NCI-H1417 treated with DMSO at 0.1 percent for 48 hours (cell line): ENCODE data around the gene OAS3.
"Not testable (repeated sequence)": the region's sequence is repeated elsewhere in the genome, so short reads cannot be mapped to it uniquely, and the experiment has no call there.

ENCODE experiments used
- DNase-seq: peaks from one replicate; lab custom pipeline; 2025; lab: John Stamatoyannopoulos, UW

The OAS3 gene

GRCh38 chr12:112950701-112951100, 12.4 kb downstream of the OAS3 start:
- no peak for DNase-seq

DNA sequence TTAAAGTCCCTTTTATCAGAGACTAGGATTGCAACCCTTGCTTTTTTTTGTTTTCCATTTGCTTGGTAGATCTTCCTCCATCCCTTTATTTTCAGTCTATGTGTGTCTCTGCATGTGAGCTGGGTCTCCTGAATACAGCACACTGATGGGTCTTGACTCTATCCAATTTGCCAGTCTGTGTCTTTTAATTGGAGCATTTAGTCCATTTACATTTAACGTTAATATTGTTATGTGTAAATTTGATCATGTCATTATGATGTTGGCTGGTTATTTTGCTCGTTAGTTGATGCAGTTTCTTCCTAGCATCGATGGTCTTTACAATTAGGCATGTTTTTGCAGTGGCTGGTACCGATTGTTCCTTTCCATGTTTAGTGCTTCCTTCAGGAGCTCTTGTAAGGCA, 18.9 kb downstream of the OAS3 start:
- DNase-seq: not testable (repeated sequence)

DNA sequence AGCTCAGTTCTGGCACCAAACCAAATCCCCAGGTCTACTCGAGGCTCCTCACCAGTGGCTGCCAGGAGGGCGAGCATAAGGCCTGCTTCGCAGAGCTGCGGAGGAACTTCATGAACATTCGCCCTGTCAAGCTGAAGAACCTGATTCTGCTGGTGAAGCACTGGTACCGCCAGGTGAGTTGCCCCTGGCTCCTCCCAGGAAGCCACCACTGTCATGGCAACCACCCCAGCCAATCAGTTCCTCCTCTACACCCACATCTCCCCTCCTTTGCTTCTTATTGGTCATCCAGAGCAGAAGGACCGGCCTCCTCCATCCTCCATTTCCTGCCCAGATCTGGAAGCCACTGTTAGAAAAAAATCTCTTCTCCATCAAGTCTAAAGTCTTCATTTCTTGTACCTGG, 22.8 kb downstream of the OAS3 start:
- DNase-seq: no peak

DNA sequence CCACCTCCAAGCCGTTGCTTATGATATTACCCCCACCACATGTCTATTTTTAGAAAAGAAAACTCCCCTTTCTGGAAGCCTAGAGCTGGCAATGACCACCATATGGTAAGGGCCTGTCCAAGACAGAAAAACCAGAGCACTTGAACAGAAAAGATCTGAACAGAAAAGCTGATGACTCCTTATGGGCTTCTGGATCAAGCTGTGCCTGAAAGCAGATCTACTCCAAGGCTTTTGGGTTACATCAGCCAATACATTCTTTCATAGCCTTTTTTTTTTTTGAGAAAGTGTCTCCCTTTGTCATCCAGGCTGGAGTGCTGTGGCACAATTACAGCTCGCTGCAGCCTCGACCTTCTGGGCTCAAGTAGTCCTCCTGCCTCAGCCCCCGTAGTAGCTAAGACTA, 23.3 kb downstream of the OAS3 start:
- DNase-seq: no peak

DNA sequence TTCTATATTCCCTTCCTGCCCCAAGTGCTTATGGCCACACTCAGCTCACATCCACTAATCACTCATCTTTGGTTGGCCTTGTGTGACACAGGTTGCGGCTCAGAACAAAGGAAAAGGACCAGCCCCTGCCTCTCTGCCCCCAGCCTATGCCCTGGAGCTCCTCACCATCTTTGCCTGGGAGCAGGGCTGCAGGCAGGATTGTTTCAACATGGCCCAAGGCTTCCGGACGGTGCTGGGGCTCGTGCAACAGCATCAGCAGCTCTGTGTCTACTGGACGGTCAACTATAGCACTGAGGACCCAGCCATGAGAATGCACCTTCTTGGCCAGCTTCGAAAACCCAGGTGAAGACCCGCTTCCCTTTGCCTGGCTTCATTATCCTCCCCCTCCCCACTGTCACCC, 24.3 kb downstream of the OAS3 start:
- no peak for DNase-seq

DNA sequence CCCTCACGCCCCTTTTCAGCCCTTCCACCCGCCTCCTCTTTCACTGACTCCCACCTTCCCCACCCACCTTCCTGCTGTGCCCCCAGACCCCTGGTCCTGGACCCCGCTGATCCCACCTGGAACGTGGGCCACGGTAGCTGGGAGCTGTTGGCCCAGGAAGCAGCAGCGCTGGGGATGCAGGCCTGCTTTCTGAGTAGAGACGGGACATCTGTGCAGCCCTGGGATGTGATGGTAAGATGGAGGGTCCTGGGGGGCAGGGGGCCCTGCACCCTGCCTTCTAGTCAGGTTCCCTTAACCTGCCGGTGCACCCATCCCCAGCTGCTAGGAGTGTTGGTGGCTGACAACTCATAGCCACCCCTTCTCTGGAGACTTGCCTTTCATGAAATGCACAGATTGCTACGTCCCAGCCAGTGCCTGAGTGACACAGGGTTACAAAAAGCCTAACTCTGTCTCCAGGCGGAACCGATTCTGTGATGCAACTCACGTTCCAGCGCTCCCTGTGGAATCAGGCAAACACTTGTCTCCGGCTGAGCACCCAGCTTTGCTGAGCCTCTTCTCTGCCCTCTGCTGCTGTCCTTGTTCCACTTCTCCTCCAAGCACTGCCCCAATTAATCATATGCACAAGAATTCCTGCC, 25.1 kb downstream of the OAS3 start:
- DNase-seq: no peak

GRCh38 chr12:112964067-112964670, 25.9 kb downstream of the OAS3 start:
- no peak for DNase-seq

GRCh38 chr12:112964915-112965314, 26.6 kb downstream of the OAS3 start:
- no peak for DNase-seq

DNA sequence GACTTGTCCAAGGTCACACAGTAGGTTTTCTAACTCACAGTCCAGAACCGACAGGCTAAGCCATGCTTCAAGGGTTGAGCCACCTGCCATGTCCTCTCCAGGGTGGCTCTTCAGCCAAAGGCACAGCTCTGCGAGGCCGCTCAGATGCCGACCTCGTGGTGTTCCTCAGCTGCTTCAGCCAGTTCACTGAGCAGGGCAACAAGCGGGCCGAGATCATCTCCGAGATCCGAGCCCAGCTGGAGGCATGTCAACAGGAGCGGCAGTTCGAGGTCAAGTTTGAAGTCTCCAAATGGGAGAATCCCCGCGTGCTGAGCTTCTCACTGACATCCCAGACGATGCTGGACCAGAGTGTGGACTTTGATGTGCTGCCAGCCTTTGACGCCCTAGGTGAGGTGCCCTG, 27.4 kb downstream of the OAS3 start:
- no peak for DNase-seq

GRCh38 chr12:112967306-112967705, 29.0 kb downstream of the OAS3 start:
- no peak for DNase-seq

- DNase-seq: no peak
Observed at GRCh38 chr12:112967858-112968257, 29.6 kb downstream of the OAS3 start.

GRCh38 chr12:112969547-112970306, 31.5 kb downstream of the OAS3 start:
- no peak for DNase-seq

DNA sequence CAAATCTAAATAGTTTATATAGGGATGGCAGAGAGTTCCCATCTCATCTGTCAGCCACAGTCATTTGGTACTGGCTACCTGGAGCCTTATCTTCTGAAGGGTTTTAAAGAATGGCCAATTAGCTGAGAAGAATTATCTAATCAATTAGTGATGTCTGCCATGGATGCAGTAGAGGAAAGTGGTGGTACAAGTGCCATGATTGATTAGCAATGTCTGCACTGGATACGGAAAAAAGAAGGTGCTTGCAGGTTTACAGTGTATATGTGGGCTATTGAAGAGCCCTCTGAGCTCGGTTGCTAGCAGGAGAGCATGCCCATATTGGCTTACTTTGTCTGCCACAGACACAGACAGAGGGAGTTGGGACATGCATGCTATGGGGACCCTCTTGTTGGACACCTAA, 32.1 kb downstream of the OAS3 start:
- DNase-seq: no peak

- DNase-seq: no peak
Observed at GRCh38 chr12:112971248-112971647, 33.0 kb downstream of the OAS3 start.

- no peak for DNase-seq
Observed at GRCh38 chr12:112973011-112973735, 34.9 kb downstream of the OAS3 start.

- DNase-seq: no peak
Observed at GRCh38 chr12:112973818-112974231, 35.6 kb downstream of the OAS3 start.

GRCh38 chr12:112974904-112975303, 36.6 kb downstream of the OAS3 start:
- DNase-seq: no peak

GRCh38 chr12:112977139-112977538, 38.9 kb downstream of the OAS3 start:
- no peak for DNase-seq

GRCh38 chr12:112977641-112978040, 39.4 kb downstream of the OAS3 start:
- DNase-seq: no peak

DNA sequence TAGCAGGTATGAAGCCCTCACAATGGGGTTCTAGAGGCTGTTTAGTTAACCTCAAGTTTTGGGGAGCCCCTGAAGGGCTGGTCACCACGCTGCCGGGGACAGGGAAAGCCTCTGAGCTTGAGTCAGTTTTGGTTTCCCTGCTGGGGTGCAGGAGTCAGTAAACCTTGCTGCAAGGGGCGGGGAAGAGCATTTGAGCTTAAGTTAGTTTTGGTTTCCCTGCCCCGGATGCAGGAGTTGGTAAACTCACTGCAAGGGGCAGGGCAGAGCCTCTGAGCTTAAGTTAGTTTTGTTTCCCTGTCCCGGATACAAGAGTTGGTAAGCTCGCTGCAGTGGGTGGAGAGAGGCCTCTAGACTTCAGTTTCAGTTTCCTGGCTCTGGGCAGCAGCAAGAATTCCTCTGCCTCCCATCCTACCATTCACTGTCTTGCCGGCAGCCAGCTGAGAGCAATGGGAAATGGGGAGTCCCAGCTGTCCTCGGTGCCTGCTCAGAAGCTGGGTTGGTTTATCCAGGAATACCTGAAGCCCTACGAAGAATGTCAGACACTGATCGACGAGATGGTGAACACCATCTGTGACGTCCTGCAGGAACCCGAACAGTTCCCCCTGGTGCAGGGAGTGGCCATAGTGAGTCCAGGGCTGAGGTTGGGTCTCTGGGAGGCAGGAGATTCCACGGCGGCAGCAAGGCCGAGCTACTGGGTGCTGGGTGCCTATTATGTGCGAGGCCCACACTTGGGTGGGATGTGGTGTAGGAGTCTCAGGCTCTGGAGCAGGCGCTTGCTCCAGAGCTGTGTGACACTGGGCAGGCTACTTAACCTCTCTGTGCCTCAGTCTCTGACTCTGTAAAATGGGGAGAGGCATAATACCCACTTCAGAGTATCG, 40.1 kb downstream of the OAS3 start, which contains the start of gene OAS2:
Gene OAS2 (plus strand): TSS at position 357 of the 878 bp plus-strand sequence. CDS start 90 bp downstream, at position 447.
- no peak for DNase-seq

DNA sequence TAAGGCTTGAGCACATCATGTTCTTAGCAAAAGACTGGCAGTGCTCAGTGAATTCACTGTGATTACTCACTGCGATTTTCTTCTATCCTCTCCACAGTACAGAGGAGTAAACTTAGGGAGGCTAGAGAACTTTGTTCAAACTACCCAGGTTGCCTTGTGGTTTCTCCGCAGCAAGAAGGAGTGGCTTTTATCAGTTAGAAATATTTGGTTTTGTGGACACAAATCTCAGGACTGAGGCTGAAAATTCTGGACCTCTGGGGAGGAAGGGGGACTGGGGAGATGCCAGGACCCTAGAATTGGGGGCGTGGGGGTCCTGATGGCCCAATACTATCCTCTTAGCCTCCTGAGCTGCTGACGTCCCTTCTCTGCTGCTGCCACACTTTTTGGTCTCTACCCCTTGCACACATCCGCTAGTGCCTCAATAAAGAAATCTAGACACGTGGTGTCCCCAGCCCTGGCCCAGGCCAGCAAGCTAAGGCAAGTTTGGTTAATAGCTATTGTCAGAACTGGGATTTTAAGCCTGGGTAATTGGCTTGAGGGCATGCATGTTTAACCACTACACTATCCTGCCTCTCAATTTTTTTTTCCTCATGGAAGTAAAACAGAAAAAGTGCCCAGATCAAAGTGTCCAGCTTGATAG, 40.9 kb downstream of the OAS3 start:
- no peak for DNase-seq
